Right cardiac atrium (tissue), 5 donors: ENCODE measurements around the gene DNAJC13. TPM values are rescaled to one million over a fixed set of nuclear protein-coding genes. Genes with fewer than 3 reads are reported as not detected.
"Not testable (repeated sequence)": the region's sequence is repeated elsewhere in the genome, so short reads cannot be mapped to it uniquely, and the experiment has no call there.

Experiments used
- ATAC-seq, 2 donors: fragments of 200-7000 bp; cut with Tn5 transposase; one replicate each; pipeline versions ENCODE4 v1.8.0 to v1.9.1; 2020; ENCODE audit warnings: moderate library complexity in 2 of 2, mild to moderate bottlenecking in 1 of 2
- DNase-seq, 3 donors: peaks; one replicate each; pipeline ENCODE4 v3.0.0-alpha.2; 2020
- H3K27ac ChIP-seq: one replicate; pipeline ENCODE4 v1.5.1; 2013; ENCODE audit warnings: mild to moderate bottlenecking, low read length, control low read depth, moderate library complexity
- H3K27me3 ChIP-seq: one replicate; pipeline ENCODE4 v1.6.1; 2013; ENCODE audit not compliant: control insufficient read depth, insufficient read depth
- H3K4me1 ChIP-seq: one replicate; pipeline ENCODE4 v1.6.1; 2013; ENCODE audit warnings: low read length; ENCODE audit not compliant: control insufficient read depth, insufficient read depth
- H3K4me3 ChIP-seq: one replicate; pipeline ENCODE4 v1.5.1; 2013; ENCODE audit warnings: low read length, control low read depth
- H3K9me3 ChIP-seq: one replicate; pipeline ENCODE4 v1.6.1; 2013; ENCODE audit warnings: low read length; ENCODE audit not compliant: control insufficient read depth
- WGBS: extraction: QIAGEN DNeasy Blood & Tissue Kit; methylation state at CpG from one replicate; pipeline ENCODE4 v1.1.7; 2013; 5-methylcytosine and 5-hydroxymethylcytosine counted together
- intact Hi-C, 4 donors: fragments of 100-400 bp; cut with DNase I; formaldehyde crosslinking; loops; one replicate each; pipeline versions ENCODE4 v1.11.0 to v1.14.0; 2022 to 2023
- polyA plus RNA-seq: library from polyadenylated mRNA; stranded (reverse); fragments of 200-250 nt; gene quantifications from one replicate; pipeline ENCODE4 v1.2.3, GENCODE V29; 2013
- total RNA-seq, 4 donors: library from RNA; stranded (reverse); fragmentation: NEBNext Ultra II Directional; extraction: Animal tissue kit (Norgen Biotek cat#: 25700); gene quantifications; one replicate each; pipeline ENCODE4 v1.2.1, GENCODE V29; 2021
- donor health status: healthy with polysubstance abuse.
- donor health status: DM: no; HTN: yes; CAD: no.
- donor health status: DM: no; HTN: no; CAD: no.
- donor health status: DM: no; HTN: yes; CAD: no; lungs with severe emphysema.
- donor health status: DM: yes; HTN: yes; CAD: no.

Gene DNAJC13
- total and polyA plus RNA-seq, 5 donors = 9.3 to 32.4 (median 30.2) TPM

- no peak for DNase-seq
- no peak overlapping the region for H3K27ac ChIP-seq
- no peaks in the 10 kb centered on the region for H3K27me3 ChIP-seq
- intact Hi-C loops = no loop called here
- H3K4me1 ChIP-seq = peaks cover 2% of the 10 kb centered on the region
- peak in 1 of 2 donors; percentile 77 for ATAC-seq
- no peak overlapping the region for H3K4me3 ChIP-seq
- WGBS = 73% methylated on average over 2 of the region's 2 CpGs
- no peaks in the 10 kb centered on the region for H3K9me3 ChIP-seq
Measured at GRCh38 chr3:132543011-132543739, 125.9 kb downstream of the DNAJC13 start.

GRCh38 chr3:132544130-132544529, 126.8 kb downstream of the DNAJC13 start:
- DNase-seq = no peak
- H3K27me3 ChIP-seq = no peaks in the 10 kb centered on the region
- 97% methylated on average over 2 of the region's 2 CpGs for WGBS
- H3K27ac ChIP-seq = no peak overlapping the region
- intact Hi-C loops = no loop called here
- H3K4me1 ChIP-seq = peaks cover 2% of the 10 kb centered on the region
- no peak for ATAC-seq
- H3K4me3 ChIP-seq = no peak overlapping the region
- H3K9me3 ChIP-seq = no peaks in the 10 kb centered on the region

GRCh38 chr3:132545471-132545870, 128.2 kb downstream of the DNAJC13 start:
- no peaks in the 10 kb centered on the region for H3K9me3 ChIP-seq
- DNase-seq = peak in 1 of 3 donors; percentile 70
- no peaks in the 10 kb centered on the region for H3K27me3 ChIP-seq
- H3K27ac ChIP-seq = no peak overlapping the region
- intact Hi-C loops = no loop called here
- WGBS = 62% methylated on average over 3 of the region's 3 CpGs
- H3K4me1 ChIP-seq = peaks cover 4% of the 10 kb centered on the region
- ATAC-seq = peak in 1 of 2 donors; percentile 59
- H3K4me3 ChIP-seq = no peak overlapping the region

- intact Hi-C loops = no loop called here
- peaks cover 8% of the 10 kb centered on the region for H3K4me1 ChIP-seq
- DNase-seq = no peak
- no peak overlapping the region for H3K27ac ChIP-seq
- no peaks in the 10 kb centered on the region for H3K9me3 ChIP-seq
- no peak for ATAC-seq
- 91% methylated on average over 8 of the region's 8 CpGs for WGBS
- no peak overlapping the region for H3K4me3 ChIP-seq
- no peaks in the 10 kb centered on the region for H3K27me3 ChIP-seq
Measured at GRCh38 chr3:132549169-132549568, 131.9 kb downstream of the DNAJC13 start.

GRCh38 chr3:132549890-132550578, 132.7 kb downstream of the DNAJC13 start:
- H3K27ac ChIP-seq = peak overlapping the region; percentile 35
- ATAC-seq (no peak), DNase-seq (no peak)
- intact Hi-C loops = no loop called here
- no peaks in the 10 kb centered on the region for H3K9me3 ChIP-seq
- peaks cover 11% of the 10 kb centered on the region for H3K4me1 ChIP-seq
- H3K27me3 ChIP-seq = no peaks in the 10 kb centered on the region
- H3K4me3 ChIP-seq = no peak overlapping the region

GRCh38 chr3:132550579-132551305, 133.4 kb downstream of the DNAJC13 start:
- no peaks in the 10 kb centered on the region for H3K9me3 ChIP-seq
- no peak for DNase-seq
- H3K27ac ChIP-seq = no peak overlapping the region
- no peaks in the 10 kb centered on the region for H3K27me3 ChIP-seq
- intact Hi-C loops = no loop called here
- 49% methylated on average over 3 of the region's 3 CpGs for WGBS
- no peak overlapping the region for H3K4me3 ChIP-seq
- ATAC-seq = peak in 1 of 2 donors; percentile 59
- peaks cover 14% of the 10 kb centered on the region for H3K4me1 ChIP-seq

- Histone ChIP-seq H3K27ac (peak overlapping the region; percentile 23), H3K4me3 (no peak overlapping the region), H3K9me3 (no peaks in the 10 kb centered on the region), H3K27me3 (no peaks in the 10 kb centered on the region), H3K4me1 (peaks cover 19% of the 10 kb centered on the region)
- intact Hi-C loops = no loop called here
- WGBS = 38% methylated on average over 6 of the region's 6 CpGs
- ATAC-seq (peak; percentile 44 to 51), DNase-seq (peak in 1 of 3 donors; percentile 28)
Measured at GRCh38 chr3:132553826-132554225, 136.5 kb downstream of the DNAJC13 start.

- no peak overlapping the region for H3K27ac ChIP-seq
- intact Hi-C loops = no loop called here
- WGBS = 50% methylated on average over 8 of the region's 8 CpGs
- H3K9me3 ChIP-seq = no peaks in the 10 kb centered on the region
- DNase-seq (peak in 1 of 3 donors; percentile 71), ATAC-seq (no peak)
- peaks cover 19% of the 10 kb centered on the region for H3K4me1 ChIP-seq
- no peaks in the 10 kb centered on the region for H3K27me3 ChIP-seq
- H3K4me3 ChIP-seq = no peak overlapping the region
Measured at GRCh38 chr3:132554437-132554836, 137.1 kb downstream of the DNAJC13 start.

- ATAC-seq = peak in 1 of 2 donors; percentile 62
- no peak overlapping the region for H3K4me3 ChIP-seq
- intact Hi-C loops = no loop called here
- no peaks in the 10 kb centered on the region for H3K27me3 ChIP-seq
- peak in 1 of 3 donors; percentile 59 for DNase-seq
- peaks cover 17% of the 10 kb centered on the region for H3K4me1 ChIP-seq
- 67% methylated on average over 5 of the region's 5 CpGs for WGBS
- peak overlapping the region; percentile 6 for H3K27ac ChIP-seq
- no peaks in the 10 kb centered on the region for H3K9me3 ChIP-seq
Measured at GRCh38 chr3:132555306-132556035, 138.2 kb downstream of the DNAJC13 start.

- ATAC-seq, DNase-seq, H3K9me3 ChIP-seq, intact Hi-C loops, H3K4me3 ChIP-seq, H3K27ac ChIP-seq, H3K27me3 ChIP-seq: not testable (repeated sequence)
- 79% methylated on average over 3 of the region's 3 CpGs for WGBS
- peaks cover 16% of the 10 kb centered on the region for H3K4me1 ChIP-seq
Measured at GRCh38 chr3:132556036-132556386, 138.7 kb downstream of the DNAJC13 start.
